ENCODE measurements around the gene TTC31. TPM values are rescaled to one million over a fixed set of nuclear protein-coding genes. Genes with fewer than 3 reads are reported as not detected.
A peak's percentile ranks its signal among the peaks of the same experiment; 100 is the strongest.

The TTC31 gene
- total RNA-seq, 1 donor from 2014 or later: 11.8 TPM

GRCh38 chr2:74512744-74513604, 30.1 kb downstream of the TTC31 start:
- TF ChIP-seq POLR2A (IDR thresholded peaks at IDR 0.05) (no peak), POLR2AphosphoS5 (IDR thresholded peaks at IDR 0.05; ENCODE audit: insufficient read depth in 1 of 2, low read depth in 1 of 2) (no peak)
- TF ChIP-seq, protein P1, sequence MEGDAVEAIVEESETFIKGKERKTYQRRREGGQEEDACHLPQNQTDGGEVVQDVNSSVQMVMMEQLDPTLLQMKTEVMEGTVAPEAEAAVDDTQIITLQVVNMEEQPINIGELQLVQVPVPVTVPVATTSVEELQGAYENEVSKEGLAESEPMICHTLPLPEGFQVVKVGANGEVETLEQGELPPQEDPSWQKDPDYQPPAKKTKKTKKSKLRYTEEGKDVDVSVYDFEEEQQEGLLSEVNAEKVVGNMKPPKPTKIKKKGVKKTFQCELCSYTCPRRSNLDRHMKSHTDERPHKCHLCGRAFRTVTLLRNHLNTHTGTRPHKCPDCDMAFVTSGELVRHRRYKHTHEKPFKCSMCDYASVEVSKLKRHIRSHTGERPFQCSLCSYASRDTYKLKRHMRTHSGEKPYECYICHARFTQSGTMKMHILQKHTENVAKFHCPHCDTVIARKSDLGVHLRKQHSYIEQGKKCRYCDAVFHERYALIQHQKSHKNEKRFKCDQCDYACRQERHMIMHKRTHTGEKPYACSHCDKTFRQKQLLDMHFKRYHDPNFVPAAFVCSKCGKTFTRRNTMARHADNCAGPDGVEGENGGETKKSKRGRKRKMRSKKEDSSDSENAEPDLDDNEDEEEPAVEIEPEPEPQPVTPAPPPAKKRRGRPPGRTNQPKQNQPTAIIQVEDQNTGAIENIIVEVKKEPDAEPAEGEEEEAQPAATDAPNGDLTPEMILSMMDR (IDR thresholded peaks at IDR 0.05): no peak
- Histone ChIP-seq H3K4me3 (no peak overlapping the region), H3K27ac (no peak overlapping the region), H3K9me3 (no peaks in the 10 kb centered on the region), H3K4me1 (peaks cover 36% of the 10 kb centered on the region), H3K27me3 (peaks cover 41% of the 10 kb centered on the region), H3K36me3 (no peaks in the 10 kb centered on the region)
- no peak for DNase-seq (ENCODE audit: extremely low spot score in 2 of 2)
- intact Hi-C loops (cut with DNase I): no loop called here

DNA sequence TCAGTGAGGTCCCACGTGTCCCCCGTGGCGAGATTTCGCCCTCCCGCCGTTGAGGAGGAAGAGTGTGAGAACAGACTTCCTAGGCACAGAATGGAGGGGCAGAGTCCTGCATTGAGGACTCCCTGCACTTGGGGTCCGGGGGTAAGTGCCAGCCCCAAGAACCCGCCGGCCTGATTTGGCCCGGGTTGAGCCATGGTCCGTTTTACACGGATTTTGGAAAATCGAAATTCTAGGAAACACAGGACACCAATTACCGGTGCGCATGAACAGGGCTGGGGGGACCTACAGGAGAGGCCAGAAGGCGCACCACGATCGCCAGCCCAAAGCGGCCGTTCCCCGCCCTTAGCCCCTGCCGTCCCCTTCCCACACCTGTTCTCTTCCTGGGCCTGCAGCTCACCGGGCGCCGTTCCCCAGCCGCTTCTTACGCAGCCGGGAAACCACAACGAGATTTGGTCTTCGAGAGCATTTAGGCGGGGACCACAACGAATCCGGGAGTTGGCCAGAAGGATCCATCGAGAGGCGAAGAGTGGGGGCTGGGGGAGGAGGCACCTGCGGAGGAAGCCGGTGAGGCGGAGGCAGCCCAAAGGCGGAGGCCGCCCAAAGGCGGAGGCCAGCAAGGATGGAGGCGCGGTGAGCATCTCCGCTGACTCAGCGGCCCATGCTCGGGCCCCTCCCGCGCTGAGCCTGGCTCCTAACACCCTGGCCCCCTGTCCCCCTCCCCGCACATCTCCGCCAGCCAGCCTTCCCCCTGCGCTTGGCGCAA, 30.9 kb downstream of the TTC31 start:
- TF ChIP-seq, protein P1 (IDR thresholded peaks at IDR 0.05): no peak
- TF ChIP-seq POLR2AphosphoS5 (IDR thresholded peaks at IDR 0.05; ENCODE audit: insufficient read depth in 1 of 2, low read depth in 1 of 2) (peak in 1 of 2 donors; percentile 74), POLR2A (IDR thresholded peaks at IDR 0.05) (no peak)
- intact Hi-C loops (cut with DNase I): no loop called here
- no peaks in the 10 kb centered on the region for H3K36me3 ChIP-seq
- peaks cover 41% of the 10 kb centered on the region for H3K27me3 ChIP-seq
- no peak overlapping the region for H3K27ac ChIP-seq
- H3K9me3 ChIP-seq: no peaks in the 10 kb centered on the region
- peaks cover 30% of the 10 kb centered on the region for H3K4me1 ChIP-seq
- no peak overlapping the region for H3K4me3 ChIP-seq
- DNase-seq (ENCODE audit: extremely low spot score in 2 of 2): no peak

- Histone ChIP-seq H3K36me3 (no peaks in the 10 kb centered on the region), H3K27ac (no peak within 1 kb of the TSS), H3K4me3 (peak within 1 kb of the TSS in 1 of 2 donors; percentile 17), H3K27me3 (peaks cover 41% of the 10 kb centered on the region), H3K4me1 (peaks cover 30% of the 10 kb centered on the region), H3K9me3 (no peaks in the 10 kb centered on the region)
- no peak for DNase-seq (ENCODE audit: extremely low spot score in 2 of 2)
- TF ChIP-seq, protein P1 (IDR thresholded peaks at IDR 0.05): no peak
- no peak for TF ChIP-seq POLR2A (IDR thresholded peaks at IDR 0.05)
- TF ChIP-seq POLR2AphosphoS5 (IDR thresholded peaks at IDR 0.05; ENCODE audit: insufficient read depth in 1 of 2, low read depth in 1 of 2): no peak
- intact Hi-C loops (cut with DNase I): no loop called here
Observed at GRCh38 chr2:74514368-74515270, 31.7 kb downstream of the TTC31 start, which contains the start of gene TLX2. TLX2 (plus strand) TSS chr2:74514450; CDS start chr2:74514807, 357 bp downstream.

GRCh38 chr2:74515271-74515980, 32.5 kb downstream of the TTC31 start:
- Histone ChIP-seq H3K9me3 (no peaks in the 10 kb centered on the region), H3K27ac (no peak overlapping the region), H3K4me1 (peaks cover 30% of the 10 kb centered on the region), H3K27me3 (peaks cover 41% of the 10 kb centered on the region), H3K36me3 (no peaks in the 10 kb centered on the region), H3K4me3 (peak overlapping the region; percentile 29 to 42)
- intact Hi-C loops (cut with DNase I): no loop called here
- DNase-seq (ENCODE audit: extremely low spot score in 2 of 2): no peak
- no peak for TF ChIP-seq POLR2A (IDR thresholded peaks at IDR 0.05)
- TF ChIP-seq, protein P1 (IDR thresholded peaks at IDR 0.05): no peak

All from vagina (tissue), 2 donors.